H9 (cell line): ENCODE measurements around the gene OR10H3. TPM values are rescaled to one million over a fixed set of nuclear protein-coding genes. Genes with fewer than 3 reads are reported as not detected.

Experiments
- DNase-seq: peaks from one replicate; pipeline ENCODE4 v3.0.0-alpha.2; 2017
- H2AFZ ChIP-seq: one replicate; pipeline ENCODE4 v1.6.1; 2013; ENCODE audit warnings: mild to moderate bottlenecking, low read length, control low read depth, moderate library complexity
- H2AK5ac ChIP-seq: 2 replicates; pipeline ENCODE4 v1.6.1; 2013; ENCODE audit warnings: low read length, control low read depth, mixed read lengths; ENCODE audit not compliant: insufficient read length
- H2BK120ac ChIP-seq: one replicate; pipeline ENCODE4 v1.6.1; 2013; ENCODE audit warnings: low read depth, mild to moderate bottlenecking, low read length, control low read depth, inconsistent platforms; ENCODE audit not compliant: poor library complexity, severe bottlenecking
- H2BK12ac ChIP-seq: 2 replicates; pipeline ENCODE4 v1.6.1; 2013; ENCODE audit warnings: low read length, control low read depth, mixed read lengths, low read depth; ENCODE audit not compliant: insufficient read length
- H2BK15ac ChIP-seq: 2 replicates; pipeline ENCODE4 v1.6.1; 2013; ENCODE audit warnings: low read depth, low read length, control low read depth
- H2BK20ac ChIP-seq: one replicate; pipeline ENCODE4 v1.6.1; 2013; ENCODE audit warnings: low read depth, mild to moderate bottlenecking, low read length, control low read depth, inconsistent platforms; ENCODE audit not compliant: poor library complexity, severe bottlenecking
- H2BK5ac ChIP-seq: 2 replicates; pipeline ENCODE4 v1.6.1; 2013; ENCODE audit warnings: low read length, control low read depth, mixed read lengths; ENCODE audit not compliant: insufficient read length
- H3K14ac ChIP-seq: 2 replicates; pipeline ENCODE4 v1.6.1; 2013; ENCODE audit warnings: low read length, control low read depth; ENCODE audit not compliant: insufficient read depth
- H3K18ac ChIP-seq: 2 replicates; pipeline ENCODE4 v1.6.1; 2013; ENCODE audit warnings: low read depth, mild to moderate bottlenecking, mixed read lengths, low read length, control low read depth; ENCODE audit not compliant: insufficient read length
- H3K23ac ChIP-seq: 2 replicates; pipeline ENCODE4 v1.6.1; 2013; ENCODE audit warnings: low read length, control low read depth, mixed read lengths, low read depth; ENCODE audit not compliant: insufficient read length
- H3K23me2 ChIP-seq: 2 replicates; pipeline ENCODE4 v1.6.1; 2013; ENCODE audit warnings: low read depth, mild to moderate bottlenecking, mixed read lengths, low read length, control low read depth; ENCODE audit not compliant: insufficient read length, poor library complexity, severe bottlenecking
- H3K27ac ChIP-seq: 2 replicates; pipeline ENCODE4 v1.5.1; 2013; ENCODE audit warnings: low read length, control low read depth, mixed read lengths, low read depth; ENCODE audit not compliant: insufficient read length
- H3K27me3 ChIP-seq: 2 replicates; pipeline ENCODE4 v1.6.1; 2013; ENCODE audit warnings: low read length, control low read depth, inconsistent platforms; ENCODE audit not compliant: insufficient read depth
- H3K4ac ChIP-seq: 2 replicates; pipeline ENCODE4 v1.6.1; 2013; ENCODE audit warnings: low read depth, mild to moderate bottlenecking, control low read depth, inconsistent platforms, low read length, moderate library complexity
- H3K4me1 ChIP-seq: 2 replicates; pipeline ENCODE4 v1.6.1; 2013; ENCODE audit warnings: low read length, control low read depth, inconsistent platforms; ENCODE audit not compliant: insufficient read depth
- H3K4me2 ChIP-seq: 2 replicates; pipeline ENCODE4 v1.6.1; 2013; ENCODE audit warnings: low read length, control low read depth, mixed read lengths; ENCODE audit not compliant: insufficient read length, insufficient read depth
- H3K56ac ChIP-seq: 2 replicates; pipeline ENCODE4 v1.6.1; 2013; ENCODE audit warnings: low read depth, mild to moderate bottlenecking, mixed read lengths, low read length, control low read depth; ENCODE audit not compliant: insufficient read length
- H3K79me1 ChIP-seq: 2 replicates; pipeline ENCODE4 v1.6.1; 2013; ENCODE audit warnings: low read depth, mild to moderate bottlenecking, moderate library complexity, low read length, control low read depth, inconsistent platforms; ENCODE audit not compliant: insufficient read depth, poor library complexity, severe bottlenecking
- H3K79me2 ChIP-seq: 2 replicates; pipeline ENCODE4 v1.6.1; 2013; ENCODE audit warnings: low read length, control low read depth, inconsistent platforms; ENCODE audit not compliant: insufficient read depth
- H3K9ac ChIP-seq: 2 replicates; pipeline ENCODE4 v1.6.1; 2013; ENCODE audit warnings: low read length, control low read depth, mixed read lengths; ENCODE audit not compliant: insufficient read length; ENCODE audit errors: extremely low read depth
- H3K9me3 ChIP-seq: one replicate; pipeline ENCODE4 v1.6.1; 2013; ENCODE audit warnings: low read depth, low read length, inconsistent platforms; ENCODE audit not compliant: control insufficient read depth
- H3T11ph ChIP-seq: one replicate; pipeline ENCODE4 v1.6.1; 2013; ENCODE audit warnings: mild to moderate bottlenecking, low read length, control low read depth, inconsistent platforms
- H4K20me1 ChIP-seq: one replicate; pipeline ENCODE4 v1.6.1; 2013; ENCODE audit not compliant: control insufficient read depth, insufficient read length, insufficient read depth
- H4K5ac ChIP-seq: 2 replicates; pipeline ENCODE4 v1.6.1; 2013; ENCODE audit warnings: low read depth, mild to moderate bottlenecking, mixed read lengths, low read length, control low read depth; ENCODE audit not compliant: insufficient read length
- H4K8ac ChIP-seq: replicated peaks from 2 replicates; pipeline ENCODE4 v1.6.1; 2013; ENCODE audit warnings: low read length, control low read depth, mixed read lengths, low read depth; ENCODE audit not compliant: insufficient read length
- H4K91ac ChIP-seq: 2 replicates; pipeline ENCODE4 v1.6.1; 2013; ENCODE audit warnings: low read depth, mild to moderate bottlenecking, moderate library complexity, mixed read lengths, low read length, control low read depth; ENCODE audit not compliant: insufficient read length
- H3K27ac Mint-ChIP-seq, 3 experiments: 2 replicates in 2 of 3; 3 replicates in 1 of 3; pipeline ENCODE4 v1.8.0; 2020 to 2021; ENCODE audit warnings: mixed read lengths in 3 of 3, mild to moderate bottlenecking in 1 of 3, moderate library complexity in 1 of 3
- H3K27me3 Mint-ChIP-seq: 2 replicates; pipeline ENCODE4 v1.8.0; 2021; ENCODE audit warnings: low read depth, mild to moderate bottlenecking, moderate library complexity, mixed read lengths
- H3K36me3 Mint-ChIP-seq, 3 experiments: 2 replicates in 2 of 3; 3 replicates in 1 of 3; pipeline ENCODE4 v1.8.0; 2020 to 2021; ENCODE audit warnings: low read depth in 3 of 3, mixed read lengths in 3 of 3; ENCODE audit not compliant: insufficient read depth in 1 of 3
- H3K4me1 Mint-ChIP-seq, 2 experiments: 2 replicates each; pipeline ENCODE4 v1.8.0; 2020; ENCODE audit warnings: mixed read lengths in 2 of 2
- H3K4me3 Mint-ChIP-seq, 2 experiments: 2 replicates in 1 of 2; 3 replicates in 1 of 2; pipeline ENCODE4 v1.8.0; 2020 to 2021; ENCODE audit warnings: mild to moderate bottlenecking in 2 of 2, mixed read lengths in 2 of 2, moderate library complexity in 1 of 2
- H3K9me3 Mint-ChIP-seq, 2 experiments: 2 replicates in 1 of 2; 3 replicates in 1 of 2; pipeline ENCODE4 v1.8.0; 2020; ENCODE audit warnings: mild to moderate bottlenecking in 2 of 2, mixed read lengths in 2 of 2, moderate library complexity in 1 of 2
- CTCF ChIP-seq: fragments of 200-600 bp; sonication (generic); conservative IDR thresholded peaks from 3 replicates; pipeline ENCODE4 v1.8.0; 2021; ENCODE audit warnings: antibody characterized with exemption, mild to moderate bottlenecking
- WGBS: extraction: QIAGEN DNeasy Blood & Tissue Kit; methylation state at CpG from one replicate; pipeline ENCODE4 v1.1.7; 2013; ENCODE audit warnings: missing lambda C conversion rate, low lambda C conversion rate, mixed read lengths; ENCODE audit not compliant: insufficient read length; ENCODE audit errors: extremely low coverage; 5-methylcytosine and 5-hydroxymethylcytosine counted together
- total RNA-seq: library from RNA; stranded (reverse); gene quantifications from 2 replicates; pipeline ENCODE4 v1.2.1, GENCODE V29; 2021

OR10H3 gene
- total RNA-seq, 1 experiment from 2014 or later: not detected

GRCh38 chr19:15733895-15734294, 3.9 kb upstream of the OR10H3 start:
- no peak overlapping the region for H3K27ac ChIP-seq
- H3T11ph ChIP-seq: no peak overlapping the region
- no peak overlapping the region for H4K8ac ChIP-seq
- no peak overlapping the region for H2AK5ac ChIP-seq
- H3K79me2 ChIP-seq: no peaks in the 10 kb centered on the region
- no peak overlapping the region for H3K4me3 Mint-ChIP-seq
- H2BK5ac ChIP-seq: no peak overlapping the region
- H3K18ac ChIP-seq: no peak overlapping the region
- H3K27me3 ChIP-seq: no peaks in the 10 kb centered on the region
- no peak overlapping the region for H3K4me2 ChIP-seq
- no peak overlapping the region for H3K4ac ChIP-seq
- H3K27me3 Mint-ChIP-seq: peaks cover 1% of the 10 kb centered on the region
- H4K91ac ChIP-seq: no peak overlapping the region
- H4K20me1 ChIP-seq: no peaks in the 10 kb centered on the region
- no peak overlapping the region for H3K9ac ChIP-seq
- no peak overlapping the region for H2AFZ ChIP-seq
- no peak overlapping the region for H2BK12ac ChIP-seq
- no peak overlapping the region for H3K14ac ChIP-seq
- H3K23ac ChIP-seq: no peak overlapping the region
- no peak overlapping the region for H4K5ac ChIP-seq
- peaks cover 84% of the 10 kb centered on the region for H3K9me3 ChIP-seq
- WGBS: no CpG with 5 or more reads among the region's 6 CpGs
- no peak overlapping the region for H2BK20ac ChIP-seq
- no peaks in the 10 kb centered on the region for H3K4me1 ChIP-seq
- no peak for TF ChIP-seq CTCF
- peaks cover 87 to 90% of the 10 kb centered on the region in 2 experiments for H3K9me3 Mint-ChIP-seq
- H2BK120ac ChIP-seq: no peak overlapping the region
- H3K4me1 Mint-ChIP-seq: no peaks in the 10 kb centered on the region
- no peak overlapping the region for H2BK15ac ChIP-seq
- no peak overlapping the region for H3K27ac Mint-ChIP-seq
- DNase-seq: no peak
- H3K79me1 ChIP-seq: no peaks in the 10 kb centered on the region
- H3K23me2 ChIP-seq: no peaks in the 10 kb centered on the region
- no peak overlapping the region for H3K56ac ChIP-seq
- peaks cover 0 to 37% (median 7%) of the 10 kb centered on the region in 3 experiments; a peak in 5 of 7 replicates for H3K36me3 Mint-ChIP-seq
